ENCODE data around the gene TRPM4.

DNA sequence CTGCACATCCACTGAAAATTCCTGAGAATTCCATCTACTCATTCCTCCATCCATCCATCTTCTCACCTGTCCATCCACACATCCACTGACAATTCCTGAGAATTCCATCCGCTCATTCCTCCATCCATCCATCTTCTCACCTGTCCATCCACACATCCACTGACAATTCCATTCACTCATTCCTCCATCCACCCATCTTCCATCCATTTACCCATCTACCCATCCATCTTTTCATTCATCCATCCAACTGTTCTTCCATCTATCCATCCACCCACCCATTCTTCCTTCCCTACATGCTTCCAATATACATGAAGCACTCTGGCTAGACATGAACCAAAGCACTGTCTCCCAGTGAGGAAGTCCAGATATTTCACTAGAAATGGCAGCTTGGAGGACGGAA, 15.6 kb downstream of the TRPM4 start:
- no peak for TF ChIP-seq CTCF (IDR thresholded peaks at IDR 0.05)
- no peak for TF ChIP-seq POLR2A (IDR thresholded peaks at IDR 0.05)
